Islet precursor cell (in vitro differentiated cells): Measurements from ENCODE around the gene TES.
"Not testable (repeated sequence)": the region's sequence is repeated elsewhere in the genome, so short reads cannot be mapped to it uniquely, and the experiment has no call there.

ENCODE experiments used
- DNase-seq: peaks from one replicate; pipeline ENCODE4 v3.0.0-alpha.2; 2018

The TES gene, protein sequence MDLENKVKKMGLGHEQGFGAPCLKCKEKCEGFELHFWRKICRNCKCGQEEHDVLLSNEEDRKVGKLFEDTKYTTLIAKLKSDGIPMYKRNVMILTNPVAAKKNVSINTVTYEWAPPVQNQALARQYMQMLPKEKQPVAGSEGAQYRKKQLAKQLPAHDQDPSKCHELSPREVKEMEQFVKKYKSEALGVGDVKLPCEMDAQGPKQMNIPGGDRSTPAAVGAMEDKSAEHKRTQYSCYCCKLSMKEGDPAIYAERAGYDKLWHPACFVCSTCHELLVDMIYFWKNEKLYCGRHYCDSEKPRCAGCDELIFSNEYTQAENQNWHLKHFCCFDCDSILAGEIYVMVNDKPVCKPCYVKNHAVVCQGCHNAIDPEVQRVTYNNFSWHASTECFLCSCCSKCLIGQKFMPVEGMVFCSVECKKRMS

DNA sequence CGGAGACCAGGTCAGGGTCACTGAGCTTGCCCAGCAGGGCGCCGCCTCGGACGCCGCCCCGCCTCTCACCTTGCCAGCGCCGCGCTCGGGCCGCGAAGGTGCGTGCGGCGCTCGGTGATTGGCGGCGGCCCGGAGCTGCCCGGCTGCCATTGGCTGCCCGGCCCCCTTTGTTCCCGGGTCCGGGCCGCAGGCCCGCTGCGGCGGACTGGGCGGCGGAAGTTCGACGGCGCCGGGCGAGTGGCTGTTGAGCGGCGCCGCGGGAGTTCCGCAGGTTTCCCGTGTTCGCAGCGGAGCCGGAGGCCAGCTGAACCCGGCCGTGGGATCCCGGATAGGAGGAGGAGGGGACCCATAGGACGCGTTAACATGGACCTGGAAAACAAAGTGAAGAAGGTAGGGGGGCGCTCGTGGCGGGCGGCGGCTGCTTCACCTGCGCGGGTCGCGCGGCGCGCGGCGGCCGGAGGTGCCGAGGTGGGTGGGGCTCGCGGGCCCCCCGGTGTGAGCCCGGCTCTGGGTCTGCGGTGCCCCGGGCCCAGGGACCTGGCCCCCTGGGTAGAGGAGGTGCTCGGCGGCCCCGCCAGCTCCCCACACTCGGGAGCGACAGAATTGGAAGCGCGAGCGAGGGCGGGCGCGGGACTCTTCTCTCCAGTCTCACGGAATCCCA lies at the start of gene TES:
TES (plus strand) TSS at position 195 of the 661 bp plus-strand sequence; CDS start at position 364, 169 bp downstream.
- peak; percentile 92 for DNase-seq

DNA sequence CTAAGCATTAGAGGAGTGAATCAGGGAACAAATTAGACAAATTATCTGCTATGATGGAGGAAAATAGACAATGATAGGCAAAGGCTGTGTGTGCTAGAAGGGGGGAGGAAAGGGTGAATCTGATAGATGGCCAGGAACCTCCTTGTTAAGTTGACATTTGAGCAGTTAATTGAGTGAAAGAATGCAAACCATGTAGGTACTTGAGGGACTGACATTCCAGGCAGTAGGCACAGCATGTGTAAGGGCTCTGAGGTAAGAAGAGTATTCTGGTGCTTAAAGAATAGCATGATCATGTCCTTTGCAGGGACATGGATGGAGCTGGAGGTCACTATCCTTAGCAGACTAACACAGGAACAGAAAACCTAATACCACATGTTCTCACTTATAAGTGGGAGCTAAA lies 48.6 kb upstream of the TES start:
- peak; percentile 72 for DNase-seq

DNA sequence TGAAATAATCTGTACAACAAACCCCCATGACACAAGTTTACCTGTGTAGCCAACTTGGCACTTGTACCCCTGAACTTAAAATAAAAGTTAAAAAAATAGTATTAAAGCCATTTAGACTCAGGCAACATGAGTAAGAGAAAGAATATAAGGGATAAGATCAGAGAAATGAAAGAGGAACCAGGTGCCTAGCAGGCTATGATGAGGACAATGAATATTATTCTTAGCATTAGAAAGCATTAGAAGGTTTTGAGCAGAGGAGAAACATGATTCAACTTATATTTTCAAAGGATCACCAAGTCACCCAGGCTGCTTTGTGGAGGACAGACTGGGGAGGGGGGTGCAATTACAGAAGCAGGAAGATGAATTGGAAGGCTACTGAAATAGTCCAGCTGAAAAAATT lies 48.1 kb upstream of the TES start:
- no peak for DNase-seq

DNA sequence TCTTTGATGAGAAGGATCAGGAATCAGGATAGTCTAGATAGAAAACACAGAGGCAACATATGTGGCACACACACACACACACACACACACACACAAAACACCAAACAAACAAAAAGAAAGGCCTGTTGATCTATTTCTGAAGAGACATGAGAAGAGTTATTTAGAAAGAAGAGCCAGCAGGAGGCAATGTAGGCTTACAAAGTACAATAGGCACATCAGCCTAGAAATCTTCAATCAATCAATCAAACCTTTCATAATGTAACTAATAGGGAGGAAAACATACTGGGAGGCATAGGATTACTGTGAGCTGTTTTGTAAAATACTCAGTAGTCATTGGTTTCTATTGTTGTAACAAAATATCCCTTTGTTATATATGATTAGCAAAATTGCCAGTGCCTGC lies 47.3 kb upstream of the TES start:
- DNase-seq = no peak

DNA sequence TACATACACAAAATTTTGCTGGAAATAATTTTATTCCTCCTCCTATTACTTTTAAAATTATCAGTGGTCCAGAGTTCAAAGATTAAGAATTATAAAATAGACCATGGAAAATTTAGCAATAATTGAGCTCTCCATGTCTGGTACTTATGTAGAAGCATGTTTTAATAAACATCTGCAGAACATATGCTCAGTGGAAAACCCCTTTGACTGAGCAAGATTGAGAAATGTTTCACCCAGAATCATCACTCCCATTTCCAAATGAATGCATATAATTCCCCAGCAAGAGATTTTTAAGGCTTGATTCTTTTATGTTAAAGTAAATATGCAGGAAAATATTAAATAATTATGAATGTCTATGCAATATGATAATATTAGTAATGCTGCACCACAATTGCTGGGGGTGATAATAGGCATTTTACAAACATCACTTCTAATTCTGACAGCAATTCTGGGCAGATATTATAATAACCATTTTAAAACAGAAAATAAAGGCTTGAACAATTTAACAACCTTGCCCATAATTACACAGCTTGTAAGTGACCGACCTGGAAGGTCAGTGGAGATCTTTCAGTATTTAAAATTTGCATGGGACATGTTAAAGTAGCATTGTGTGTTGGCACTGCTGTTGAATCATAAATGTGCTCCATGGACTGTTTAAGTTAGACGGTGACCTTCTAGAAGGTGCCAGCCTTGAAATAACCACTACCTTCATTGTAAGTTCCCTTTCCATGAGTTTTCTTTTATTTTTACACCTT lies 45.6 kb upstream of the TES start:
- no peak for DNase-seq

DNA sequence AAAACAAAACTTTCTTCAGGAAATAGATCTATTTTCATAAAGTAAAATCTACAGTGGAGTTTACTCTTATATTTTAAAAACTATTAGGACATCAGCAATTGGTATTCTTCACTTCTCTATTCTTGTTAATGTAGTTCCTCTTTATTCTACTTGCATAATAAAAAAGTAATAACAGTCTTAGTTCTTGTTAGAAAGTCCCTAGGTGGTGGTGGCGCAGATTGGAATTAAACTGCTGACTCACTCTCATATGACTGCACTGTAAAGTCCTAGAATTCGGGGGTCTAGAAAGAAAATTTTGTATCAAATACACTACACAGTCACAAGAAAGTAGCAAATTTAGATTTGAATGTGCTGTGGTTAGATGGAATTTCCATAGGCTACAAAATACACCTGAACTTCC lies 44.6 kb upstream of the TES start:
- DNase-seq = no peak

DNA sequence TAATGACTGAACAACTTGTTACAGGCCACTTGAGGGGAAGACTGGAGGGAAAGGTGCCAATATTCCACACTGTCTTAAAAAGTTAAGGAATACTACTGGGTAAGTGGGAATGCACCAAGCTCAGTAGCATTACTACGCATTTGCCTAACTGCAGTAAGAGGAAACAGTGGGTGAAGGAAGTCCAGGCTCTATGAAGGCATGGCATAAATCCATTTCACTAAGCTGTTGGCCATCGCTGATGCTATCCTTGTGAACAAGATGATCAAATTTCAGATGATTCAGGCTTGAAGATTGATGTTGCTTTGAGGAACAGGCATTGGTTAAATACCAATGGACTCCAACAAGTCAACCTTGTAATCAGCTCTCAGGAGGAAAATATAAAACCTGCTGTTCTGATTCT lies 44.2 kb upstream of the TES start:
- no peak for DNase-seq

DNA sequence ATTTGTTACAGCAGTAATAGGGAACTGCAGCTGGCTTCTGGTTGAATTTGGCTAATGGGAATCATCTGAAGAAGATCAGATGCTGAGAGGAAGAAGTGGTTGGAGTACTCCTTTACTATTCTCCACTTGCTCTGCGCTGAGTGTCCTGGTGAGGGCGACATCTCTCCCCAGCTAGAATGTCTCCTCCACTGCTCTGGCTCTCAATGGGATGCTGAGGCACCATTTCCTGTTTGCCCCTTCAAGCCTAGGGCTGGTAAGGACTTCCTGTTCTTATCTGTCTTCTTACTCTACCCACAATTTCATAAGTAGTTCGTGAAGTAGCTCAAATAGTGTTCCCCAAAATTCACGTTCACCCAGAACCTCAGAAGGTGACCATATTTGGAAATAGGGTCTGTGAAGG lies 43.2 kb upstream of the TES start:
- no peak for DNase-seq

DNA sequence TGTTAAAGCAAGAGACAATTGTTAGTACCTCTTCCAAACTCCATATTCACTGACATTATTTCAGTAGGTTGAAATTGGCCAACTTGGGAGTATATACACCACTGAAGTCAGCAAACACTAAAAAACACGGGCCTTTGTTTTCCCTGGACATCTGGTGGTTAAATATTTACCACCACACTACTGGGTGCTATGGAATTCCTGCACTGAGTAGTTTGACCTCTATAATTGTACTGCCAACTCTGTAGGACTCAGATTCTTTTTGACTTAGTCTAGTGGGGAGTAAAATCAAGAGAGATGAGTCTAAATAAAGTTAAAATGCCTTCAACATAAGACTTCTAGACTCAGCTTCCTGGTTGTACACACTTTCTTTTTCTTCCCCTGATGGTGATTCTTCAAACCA lies 41.3 kb upstream of the TES start:
- DNase-seq = no peak

DNA sequence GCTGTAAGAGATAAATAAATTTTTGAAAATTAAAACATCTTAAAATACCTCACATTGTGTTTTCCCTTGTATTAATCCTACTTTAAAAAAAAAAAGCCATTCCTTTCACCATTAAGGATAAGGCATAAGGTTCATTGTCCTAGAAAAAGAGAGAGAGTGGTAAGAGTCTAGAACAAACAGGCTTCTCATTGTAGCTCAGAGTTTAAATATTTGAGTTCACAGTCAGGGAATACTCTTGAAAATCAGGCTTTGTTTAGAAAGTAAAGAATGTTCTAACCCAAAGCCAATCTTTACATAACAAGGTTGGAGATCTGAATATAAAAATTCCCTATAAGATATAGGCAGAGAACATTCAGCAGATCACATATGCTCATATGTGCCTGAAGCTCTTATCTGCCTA lies 40.2 kb upstream of the TES start:
- no peak for DNase-seq

DNA sequence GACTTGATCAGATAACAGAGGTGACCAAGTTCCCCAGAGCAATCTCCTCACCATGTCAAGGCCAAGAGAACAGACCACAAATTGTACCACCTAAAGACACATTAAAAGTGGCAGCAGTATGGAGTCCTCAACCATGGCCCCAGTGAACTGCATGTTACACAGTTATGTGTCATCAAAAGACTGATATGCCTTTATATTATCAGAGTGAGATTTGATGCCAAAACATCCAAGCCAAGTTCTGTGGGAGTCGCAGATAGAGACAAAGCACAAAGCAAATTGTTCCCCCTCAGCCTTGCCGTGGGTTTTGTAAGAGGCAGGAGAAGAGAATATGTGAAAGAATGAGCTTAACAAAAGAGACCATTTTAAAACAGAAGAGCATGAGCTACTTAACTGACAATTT lies 39.2 kb upstream of the TES start:
- DNase-seq = no peak

DNA sequence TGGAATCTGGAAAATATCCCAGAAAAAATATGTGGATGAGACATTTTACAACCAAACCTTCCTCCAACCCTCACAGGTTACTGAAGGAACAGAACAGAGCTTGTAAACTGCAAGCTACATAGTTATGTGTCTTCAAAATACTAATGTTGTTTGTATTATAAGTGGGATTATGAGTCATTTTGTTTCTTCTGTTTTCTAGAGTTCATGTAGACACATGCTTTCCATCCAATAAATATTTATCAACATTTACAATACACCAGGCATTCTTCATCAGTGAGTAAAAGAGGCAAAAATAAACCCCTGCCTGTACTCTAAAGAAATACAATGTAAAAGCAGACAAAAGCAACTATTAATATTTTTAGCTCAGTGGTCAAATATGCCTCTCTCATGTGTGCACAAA lies 38.0 kb upstream of the TES start:
- no peak for DNase-seq

DNA sequence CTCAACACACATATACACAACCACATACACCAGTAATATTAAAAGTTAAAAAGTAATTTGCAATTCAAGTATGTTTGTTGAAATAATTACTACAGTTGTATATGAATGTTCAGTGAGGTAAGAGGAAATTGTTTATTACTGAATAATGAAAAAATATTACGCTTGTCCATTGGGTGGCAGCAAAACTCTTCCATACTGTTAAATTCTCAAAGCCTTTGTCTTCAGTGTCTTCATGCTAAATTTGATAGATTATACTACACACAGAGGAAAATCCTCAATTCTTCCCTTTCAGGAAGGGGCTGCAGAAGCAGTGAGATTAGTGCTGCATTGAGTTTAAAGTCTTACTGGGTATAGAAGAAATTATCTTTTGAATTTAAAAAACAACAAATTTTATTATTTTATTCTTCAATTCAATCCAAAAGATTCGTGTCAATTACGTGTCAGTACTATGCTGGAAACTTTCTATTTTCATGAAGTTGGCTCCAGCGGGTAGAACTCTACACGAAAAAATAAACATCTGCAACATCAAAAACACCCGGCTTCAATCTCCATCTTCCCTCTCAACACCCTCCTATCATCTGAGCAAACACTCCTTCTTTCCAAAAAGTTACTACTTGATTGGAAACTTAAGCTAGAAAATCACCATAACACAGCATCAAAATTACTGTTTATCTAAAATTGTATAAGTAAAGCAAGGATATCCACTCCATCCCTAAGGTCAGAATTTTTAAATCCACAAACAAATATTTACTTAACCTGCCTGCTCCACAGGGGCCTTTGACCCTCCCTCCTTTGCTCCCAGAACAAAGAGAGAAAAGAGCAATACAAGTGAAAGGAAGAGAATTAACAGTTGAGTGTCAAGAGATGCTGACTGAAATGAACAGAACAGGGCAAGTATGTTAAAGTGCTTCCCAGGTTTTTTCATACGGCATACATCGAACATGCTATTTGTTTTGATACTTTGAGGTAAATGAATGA lies 37.0 kb upstream of the TES start:
- no peak for DNase-seq

DNA sequence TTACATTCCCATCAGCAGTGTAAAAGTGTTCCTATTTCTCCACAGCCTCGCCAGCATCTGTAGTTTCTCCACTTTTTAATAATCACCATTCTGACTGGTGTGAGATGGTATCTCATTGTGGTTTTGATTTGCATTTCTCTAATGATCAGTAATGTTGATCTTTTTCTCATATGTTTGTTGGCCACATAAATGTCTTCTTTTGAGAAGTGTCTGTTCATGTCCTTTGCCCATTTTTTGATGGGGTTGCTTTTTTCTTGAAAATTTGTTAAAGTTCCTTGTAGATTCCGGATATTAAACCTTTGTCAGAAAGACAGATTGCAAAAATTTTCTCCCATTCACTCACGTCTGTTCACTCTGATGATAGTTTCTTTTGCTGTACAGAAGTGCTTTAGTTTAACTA lies 35.2 kb upstream of the TES start:
- DNase-seq = not testable (repeated sequence)

DNA sequence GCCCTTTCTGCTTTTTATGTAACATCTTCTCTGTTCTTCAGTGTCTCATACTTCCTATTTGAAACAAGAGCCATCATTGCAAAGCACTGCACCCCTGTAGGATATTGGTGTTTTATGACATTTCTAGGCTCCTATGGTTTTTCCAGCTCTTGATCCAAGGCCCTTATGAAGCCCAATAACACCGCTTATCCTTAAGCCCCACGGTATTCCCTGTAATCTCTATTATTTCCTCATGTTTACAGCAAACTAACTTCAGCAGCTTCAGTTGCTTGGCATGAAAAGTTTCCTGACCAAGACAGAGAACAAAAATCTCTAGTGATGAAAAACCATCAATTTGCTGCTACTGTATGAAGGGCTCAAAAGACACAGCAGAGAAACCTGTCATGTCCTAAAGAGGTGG lies 34.1 kb upstream of the TES start:
- no peak for DNase-seq

DNA sequence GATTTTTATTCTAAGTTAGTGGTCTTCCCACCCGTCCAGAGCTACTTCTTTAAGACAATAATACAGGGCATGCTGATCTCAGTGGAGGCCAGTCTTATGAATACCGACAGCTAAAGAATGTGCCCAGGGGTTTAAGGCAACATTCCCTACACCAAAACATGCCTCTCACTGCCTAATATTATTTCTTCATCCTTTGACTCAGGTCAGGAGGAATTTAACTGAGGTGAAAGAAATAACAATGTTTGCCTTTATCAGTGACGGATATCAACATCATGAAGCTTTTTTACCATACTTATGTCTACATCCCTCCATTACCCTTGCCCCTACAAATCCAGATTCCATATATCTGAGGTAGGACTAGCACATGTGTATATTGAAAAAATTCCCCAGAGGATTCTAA lies 33.3 kb upstream of the TES start:
- no peak for DNase-seq

DNA sequence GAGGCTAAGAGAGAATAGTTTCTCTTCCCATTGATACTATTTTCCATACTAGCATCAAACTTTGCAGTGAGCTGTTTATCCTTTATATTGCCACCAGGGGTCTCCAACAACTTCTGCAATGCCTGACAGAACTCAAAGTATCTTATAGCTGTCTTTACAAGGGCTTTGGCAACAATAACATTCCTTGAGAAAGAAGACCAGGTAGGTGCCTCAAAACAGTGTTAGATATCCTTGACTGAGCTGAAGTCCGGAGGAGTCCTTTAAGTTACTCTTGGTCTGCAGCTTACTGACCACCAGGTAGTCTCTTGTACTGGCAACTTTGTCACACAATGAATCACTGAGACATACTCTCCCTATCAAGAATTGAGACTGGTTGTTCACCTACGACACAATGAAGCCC lies 30.0 kb upstream of the TES start:
- DNase-seq = peak; percentile 57

DNA sequence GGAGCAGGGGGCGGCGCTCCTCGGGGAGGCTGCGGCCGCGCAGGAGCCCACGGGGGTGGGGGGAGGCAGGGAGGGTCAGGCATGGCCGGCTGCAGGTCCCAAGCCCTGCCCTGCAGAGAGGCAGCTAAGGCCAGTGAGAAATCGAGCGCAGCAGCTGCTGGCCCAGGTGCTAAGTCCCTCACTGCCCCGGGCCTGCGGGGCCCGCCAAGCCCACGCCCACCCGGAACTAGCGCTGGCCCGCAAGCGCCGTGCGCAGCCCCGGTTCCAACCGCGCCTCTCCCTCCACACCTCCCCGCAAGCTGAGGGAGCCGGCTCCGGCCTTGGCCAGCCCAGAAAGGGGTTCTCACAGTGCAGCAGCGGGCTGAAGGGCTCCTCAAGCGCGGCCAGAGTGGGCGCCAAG lies 28.3 kb upstream of the TES start:
- DNase-seq = no peak

DNA sequence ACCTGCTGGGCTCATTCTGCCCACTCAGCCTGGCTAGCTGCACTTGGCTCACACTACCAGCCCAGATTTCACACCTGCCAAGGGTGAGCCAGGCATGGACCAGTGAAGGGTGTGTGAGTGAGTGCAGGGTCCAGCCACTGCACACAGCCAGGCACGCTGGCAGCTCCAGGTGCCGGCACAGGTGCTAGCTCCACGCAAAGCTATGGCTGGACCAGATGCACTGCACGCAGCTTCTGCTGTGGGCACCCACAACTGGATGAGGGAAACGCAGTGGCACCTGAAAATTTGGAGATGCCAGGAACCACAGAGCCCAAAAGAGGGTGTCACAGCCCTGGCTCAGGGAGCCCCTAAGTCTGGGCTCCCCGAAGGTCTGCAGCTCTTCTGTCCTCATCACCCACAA lies 24.9 kb upstream of the TES start:
- no peak for DNase-seq

DNA sequence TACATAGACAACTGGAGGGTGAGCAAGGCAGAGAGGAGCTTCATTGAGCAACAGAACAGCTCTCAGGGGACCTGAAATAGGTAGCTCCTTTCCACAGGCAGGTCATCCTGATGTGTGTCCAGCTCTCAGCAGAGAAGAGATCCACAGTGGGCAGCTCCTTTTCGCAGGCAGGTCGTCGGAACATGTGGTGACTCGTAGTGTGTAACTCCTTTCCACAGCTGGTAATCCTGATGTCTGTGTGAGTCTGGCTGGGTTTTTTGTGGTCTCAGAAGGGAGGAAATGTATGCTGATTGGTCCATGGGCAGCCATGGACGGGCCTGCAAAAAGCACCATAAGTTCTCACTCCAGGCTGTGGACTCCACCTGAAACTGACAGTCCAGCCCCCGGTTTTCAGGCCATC lies 24.4 kb upstream of the TES start:
- no peak for DNase-seq

DNA sequence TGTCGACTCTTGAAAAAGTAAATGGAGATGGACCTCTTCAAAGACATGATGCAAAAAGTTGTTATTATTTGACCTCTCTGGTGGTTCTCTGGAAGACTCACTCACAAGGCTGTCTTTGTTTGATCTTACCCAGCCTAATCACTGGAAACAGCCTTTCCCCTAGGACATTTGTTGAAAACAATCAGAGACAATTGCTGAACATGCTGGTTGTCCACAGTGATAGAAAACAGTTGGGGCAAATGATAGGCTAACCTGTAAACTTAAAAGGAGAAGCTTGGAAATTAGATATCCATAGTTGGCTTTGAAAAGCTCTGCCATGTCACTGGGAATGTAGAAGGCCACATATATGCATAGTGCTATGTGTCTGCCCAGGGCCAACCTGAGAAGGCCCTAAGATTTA lies 22.9 kb upstream of the TES start:
- no peak for DNase-seq

DNA sequence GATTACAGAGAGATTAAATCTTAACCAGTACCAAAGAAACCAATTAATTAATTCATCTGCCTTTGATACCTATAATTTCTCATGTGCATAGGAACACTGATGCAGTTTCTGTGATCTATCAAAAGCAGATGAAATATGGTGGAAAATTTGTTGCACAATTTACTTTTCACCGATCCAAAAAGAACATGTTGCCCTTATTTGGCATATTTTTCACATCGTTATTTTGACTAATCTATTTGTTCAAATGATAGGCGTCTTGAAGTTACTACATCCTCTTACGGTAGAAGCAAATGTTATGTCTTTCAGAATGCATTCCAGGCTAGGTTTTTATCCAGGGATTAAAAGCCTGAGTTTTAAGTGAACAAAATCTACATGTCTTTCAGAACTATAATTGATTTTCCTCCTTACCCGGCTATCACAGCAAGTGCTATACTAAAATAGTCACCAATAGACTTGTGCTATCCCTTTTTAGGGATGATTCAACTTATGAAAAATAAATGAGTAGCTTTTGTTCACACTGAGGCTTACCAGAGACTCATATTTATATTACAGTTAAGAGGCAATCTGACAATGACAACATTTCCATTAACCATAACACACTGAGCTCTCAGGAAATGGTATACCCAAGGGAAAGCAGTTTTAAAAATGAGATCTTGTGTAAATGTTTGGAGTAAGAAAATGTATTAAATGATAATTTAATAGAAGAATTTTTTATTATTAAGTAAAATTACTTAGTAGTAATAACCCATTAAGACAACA lies 16.8 kb upstream of the TES start:
- no peak for DNase-seq
